ENCODE measurements around the gene ADAT3.

DNA sequence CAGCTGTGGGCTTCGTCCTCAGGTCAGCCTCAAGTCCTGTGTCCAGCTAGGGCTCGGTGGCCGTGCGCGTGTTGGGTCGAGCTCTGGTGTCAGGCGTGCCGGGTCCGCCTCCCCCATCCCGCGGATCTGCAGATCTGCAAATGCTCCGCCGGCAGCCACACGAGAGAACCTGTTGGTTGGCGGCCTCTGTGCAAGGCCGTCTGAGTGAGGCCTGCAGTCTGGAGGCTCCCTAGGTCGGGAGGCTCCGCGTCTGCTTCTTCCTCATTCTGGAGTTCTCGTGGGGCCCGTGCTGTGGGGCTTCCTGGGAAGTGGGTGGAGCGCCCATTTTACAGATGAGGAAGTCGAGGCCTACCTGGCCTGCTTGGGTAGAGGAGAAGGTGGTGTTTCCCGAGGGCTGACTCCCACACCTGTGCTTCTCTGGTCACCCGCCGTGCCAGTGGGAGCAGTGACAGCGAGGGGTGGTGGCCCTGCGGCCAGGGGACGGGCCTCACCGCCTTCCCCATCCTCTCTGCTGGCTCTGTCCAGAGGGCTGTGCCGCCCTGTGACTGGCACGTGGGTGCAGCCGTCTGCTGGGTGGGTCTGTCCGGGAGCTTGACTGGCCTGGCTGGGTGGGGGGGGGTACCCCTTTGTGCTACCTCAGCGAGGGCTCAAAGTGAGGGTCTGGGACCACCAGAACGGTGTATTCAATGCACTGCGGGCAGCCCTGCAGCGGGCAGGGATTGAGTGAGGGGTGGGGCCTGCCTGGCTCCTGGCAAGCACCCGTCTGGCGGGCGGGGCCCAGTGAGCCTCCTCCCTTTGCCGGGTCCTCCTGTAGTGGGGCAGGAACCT, 39.1 kb downstream of the ADAT3 start:
- TF ChIP-seq RFX5 (IDR thresholded peaks at IDR 0.05; ENCODE audit: low read depth, low read length): no peak
- TF ChIP-seq MAFK (IDR thresholded peaks at IDR 0.05; ENCODE audit: low read depth, low read length): no peak
- TF ChIP-seq RAD21 (IDR thresholded peaks at IDR 0.05; ENCODE audit: low read length): no peak
- TF ChIP-seq, protein P1, sequence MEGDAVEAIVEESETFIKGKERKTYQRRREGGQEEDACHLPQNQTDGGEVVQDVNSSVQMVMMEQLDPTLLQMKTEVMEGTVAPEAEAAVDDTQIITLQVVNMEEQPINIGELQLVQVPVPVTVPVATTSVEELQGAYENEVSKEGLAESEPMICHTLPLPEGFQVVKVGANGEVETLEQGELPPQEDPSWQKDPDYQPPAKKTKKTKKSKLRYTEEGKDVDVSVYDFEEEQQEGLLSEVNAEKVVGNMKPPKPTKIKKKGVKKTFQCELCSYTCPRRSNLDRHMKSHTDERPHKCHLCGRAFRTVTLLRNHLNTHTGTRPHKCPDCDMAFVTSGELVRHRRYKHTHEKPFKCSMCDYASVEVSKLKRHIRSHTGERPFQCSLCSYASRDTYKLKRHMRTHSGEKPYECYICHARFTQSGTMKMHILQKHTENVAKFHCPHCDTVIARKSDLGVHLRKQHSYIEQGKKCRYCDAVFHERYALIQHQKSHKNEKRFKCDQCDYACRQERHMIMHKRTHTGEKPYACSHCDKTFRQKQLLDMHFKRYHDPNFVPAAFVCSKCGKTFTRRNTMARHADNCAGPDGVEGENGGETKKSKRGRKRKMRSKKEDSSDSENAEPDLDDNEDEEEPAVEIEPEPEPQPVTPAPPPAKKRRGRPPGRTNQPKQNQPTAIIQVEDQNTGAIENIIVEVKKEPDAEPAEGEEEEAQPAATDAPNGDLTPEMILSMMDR (conservative IDR thresholded peaks at IDR 0.05; ENCODE audit: low read depth, low read length): no peak
- no peak for TF ChIP-seq MXI1 (IDR thresholded peaks at IDR 0.05; ENCODE audit: borderline replicate concordance, low read depth, low read length)
- no peak for TF ChIP-seq POLR2A (IDR thresholded peaks at IDR 0.05; ENCODE audit: low read depth, low read length)
- TF ChIP-seq, protein P2, sequence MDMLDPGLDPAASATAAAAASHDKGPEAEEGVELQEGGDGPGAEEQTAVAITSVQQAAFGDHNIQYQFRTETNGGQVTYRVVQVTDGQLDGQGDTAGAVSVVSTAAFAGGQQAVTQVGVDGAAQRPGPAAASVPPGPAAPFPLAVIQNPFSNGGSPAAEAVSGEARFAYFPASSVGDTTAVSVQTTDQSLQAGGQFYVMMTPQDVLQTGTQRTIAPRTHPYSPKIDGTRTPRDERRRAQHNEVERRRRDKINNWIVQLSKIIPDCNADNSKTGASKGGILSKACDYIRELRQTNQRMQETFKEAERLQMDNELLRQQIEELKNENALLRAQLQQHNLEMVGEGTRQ (IDR thresholded peaks at IDR 0.05; ENCODE audit: low read depth, low read length): no peak
- TF ChIP-seq CEBPB (IDR thresholded peaks at IDR 0.05; ENCODE audit: low read depth, low read length): no peak

Measured in IMR-90 (cell line).